OCI-LY7 (cell line): ENCODE results near the gene ARMH1.

Experiments
- CTCF ChIP-seq: fragments of 200-600 bp; sonication (generic); conservative IDR thresholded peaks from 2 replicates; pipeline ENCODE4 v1.5.1; 2014; ENCODE audit warnings: mild to moderate bottlenecking, antibody characterized with exemption, low read length, moderate library complexity, mixed read lengths
- EZH2phosphoT487 ChIP-seq: fragments of 200-600 bp; sonication (generic); IDR thresholded peaks from 2 replicates; pipeline ENCODE4 v1.6.1; 2018; ENCODE audit warnings: low read depth, borderline replicate concordance, mild to moderate bottlenecking, mixed run types, antibody characterized with exemption, low read length, moderate library complexity, mixed read lengths

- TF ChIP-seq CTCF, result no peak
- no peak for TF ChIP-seq EZH2phosphoT487
These were observed 14.9 kb upstream of the ARMH1 start for GRCh38 chr1:44659566-44659965.
